HG03196 (cell line): Measurements from ENCODE around the gene RBP5.
A peak's percentile ranks its signal among the peaks of the same experiment; 100 is the strongest.
"Not testable (repeated sequence)": the region's sequence is repeated elsewhere in the genome, so short reads cannot be mapped to it uniquely, and the experiment has no call there.

ENCODE experiments used
- ATAC-seq: cut with Tn5 transposase; IDR thresholded peaks from one replicate; pipeline ENCODE4 v1.9.1; 2021; ENCODE audit not compliant: unreplicated experiment

RBP5 gene

DNA sequence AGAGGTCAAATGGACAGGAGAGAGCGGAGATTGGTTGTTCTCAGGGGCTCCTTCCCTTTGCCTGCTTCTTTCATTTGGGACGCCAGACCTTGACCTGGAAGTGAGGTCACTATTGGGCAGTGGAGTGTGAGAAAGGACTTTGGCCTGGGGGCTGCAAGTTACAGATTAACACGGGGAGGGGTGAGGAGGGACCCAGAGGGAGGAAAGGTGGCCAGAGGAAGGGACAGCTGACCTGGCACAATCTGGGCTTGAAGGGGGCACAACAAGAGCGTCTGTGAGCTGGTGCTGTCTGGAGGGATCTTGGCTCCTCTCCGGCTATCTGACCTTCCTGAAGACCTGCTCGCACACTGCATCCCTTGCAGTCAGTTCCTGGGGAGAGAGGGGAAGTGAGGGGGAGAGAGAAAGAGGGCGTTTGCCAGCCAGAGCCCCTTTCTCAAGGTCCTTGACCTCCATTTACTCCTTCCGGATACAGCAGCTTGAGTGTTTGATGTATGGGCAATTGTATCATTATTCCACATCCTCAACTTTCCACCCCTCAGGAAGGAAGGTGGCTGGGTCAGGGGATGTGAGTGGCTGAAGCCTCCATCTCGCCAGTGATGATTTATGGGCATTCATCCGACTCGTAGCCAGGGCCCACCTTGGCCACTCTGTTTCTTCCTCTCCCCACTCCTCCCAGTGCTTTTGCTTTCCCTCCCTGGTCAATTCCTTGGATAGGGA is 4.7 kb downstream of the RBP5 start:
- ATAC-seq, result no peak

DNA sequence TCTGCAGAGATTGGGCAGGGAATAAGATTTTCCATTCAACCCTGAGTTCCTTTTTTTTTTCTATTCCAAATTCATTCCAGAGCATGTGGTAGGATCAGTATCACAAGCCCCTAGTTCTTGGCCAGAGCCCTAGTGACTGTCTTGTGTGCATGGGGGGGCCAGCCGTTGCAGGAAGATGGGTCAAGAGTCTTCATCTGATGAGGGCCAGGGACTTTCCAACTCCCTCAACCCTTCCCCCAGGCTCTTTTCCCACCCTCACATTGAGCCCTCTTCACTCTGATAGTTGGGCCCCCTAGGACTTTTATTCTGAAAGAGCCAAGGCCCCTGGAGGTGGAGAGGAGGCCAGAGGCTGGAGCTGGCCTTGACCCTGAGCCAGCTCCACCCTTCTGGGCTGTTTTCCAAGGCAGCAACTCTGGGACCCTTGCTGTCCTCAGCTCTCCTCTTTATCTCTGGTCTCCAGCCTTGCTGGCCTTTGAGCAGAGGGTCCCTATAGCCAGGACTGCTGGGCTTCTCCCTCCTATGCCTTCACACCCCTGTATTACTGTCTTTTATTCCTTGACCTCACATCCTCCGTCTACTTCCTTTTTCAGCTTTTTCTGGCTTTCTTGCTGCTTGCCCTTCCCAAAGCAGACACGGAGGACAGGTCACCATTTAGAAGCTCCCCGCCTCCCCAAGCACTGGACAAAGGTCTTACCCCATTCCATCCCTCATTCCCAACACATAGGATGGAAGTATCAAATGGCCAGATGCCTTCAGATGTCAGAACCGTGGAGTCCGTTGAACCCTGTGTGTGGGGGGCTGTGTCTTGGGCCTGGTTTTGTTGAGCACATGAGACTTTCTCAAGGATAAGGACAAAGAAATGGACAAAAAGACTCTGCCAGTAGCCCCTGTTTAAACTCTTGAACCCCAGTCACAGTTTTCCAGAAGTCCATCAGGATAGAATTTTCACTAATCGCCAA is 5.6 kb downstream of the RBP5 start:
- no peak for ATAC-seq

DNA sequence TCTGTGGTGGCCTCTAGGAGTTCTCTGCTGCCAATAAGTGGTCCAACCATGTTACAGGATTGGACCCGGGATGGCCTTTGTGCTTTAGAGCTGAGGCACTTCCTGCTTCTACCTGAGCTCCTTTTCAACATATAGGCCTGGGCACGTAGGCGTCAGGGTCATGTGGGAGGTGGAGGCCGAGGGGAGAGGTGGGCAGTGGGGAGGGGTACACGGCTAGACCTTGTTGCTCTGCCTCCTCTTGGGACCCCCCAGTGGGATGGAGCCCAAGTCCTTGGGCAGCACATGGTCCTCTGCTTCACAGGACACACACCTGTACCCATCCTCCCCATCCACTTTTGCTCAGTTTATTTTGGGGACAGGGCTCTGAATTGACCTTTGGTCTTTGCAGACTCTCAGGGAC is 7.4 kb downstream of the RBP5 start:
- no peak for ATAC-seq

DNA sequence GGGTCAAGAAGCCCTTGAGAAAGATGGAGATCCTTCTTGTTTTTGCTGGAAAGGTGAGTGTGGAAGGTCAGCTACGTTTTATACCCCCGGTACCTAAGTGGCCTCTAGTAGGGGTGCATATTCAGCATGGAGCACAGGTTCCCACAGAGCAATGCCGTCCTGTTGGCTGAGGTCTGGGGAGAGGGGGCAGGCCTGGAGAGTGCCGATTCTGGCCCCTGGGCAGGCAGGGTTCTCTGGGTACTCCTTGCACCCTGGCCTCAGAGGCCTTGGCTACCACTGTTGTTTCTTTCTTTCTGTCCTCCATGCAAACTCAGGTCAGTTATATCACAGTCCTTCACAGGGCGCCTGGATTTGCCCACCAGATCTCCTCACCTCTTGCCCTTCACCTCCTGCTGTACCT is 8.5 kb downstream of the RBP5 start:
- no peak for ATAC-seq

DNA sequence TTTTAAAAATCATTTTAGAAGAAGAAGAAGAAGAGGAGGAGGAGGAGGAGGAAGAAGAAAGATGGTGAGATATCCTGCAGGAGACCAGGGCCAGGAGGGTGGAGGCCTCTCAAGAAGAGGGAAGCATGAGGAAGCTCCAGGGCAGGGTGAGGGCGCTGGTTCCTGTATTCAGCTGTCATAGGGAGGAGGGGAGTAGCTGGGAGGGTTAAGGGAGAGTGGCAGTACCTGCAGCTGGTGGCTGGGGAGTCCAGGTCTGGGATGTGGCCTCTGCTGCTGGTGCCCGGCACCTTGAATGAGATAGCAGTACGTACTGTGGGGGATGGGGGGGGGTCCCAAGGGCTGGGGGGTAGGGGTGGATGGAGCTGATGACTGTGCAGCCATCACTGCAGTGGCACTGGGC is 9.8 kb downstream of the RBP5 start:
- ATAC-seq, result no peak

DNA sequence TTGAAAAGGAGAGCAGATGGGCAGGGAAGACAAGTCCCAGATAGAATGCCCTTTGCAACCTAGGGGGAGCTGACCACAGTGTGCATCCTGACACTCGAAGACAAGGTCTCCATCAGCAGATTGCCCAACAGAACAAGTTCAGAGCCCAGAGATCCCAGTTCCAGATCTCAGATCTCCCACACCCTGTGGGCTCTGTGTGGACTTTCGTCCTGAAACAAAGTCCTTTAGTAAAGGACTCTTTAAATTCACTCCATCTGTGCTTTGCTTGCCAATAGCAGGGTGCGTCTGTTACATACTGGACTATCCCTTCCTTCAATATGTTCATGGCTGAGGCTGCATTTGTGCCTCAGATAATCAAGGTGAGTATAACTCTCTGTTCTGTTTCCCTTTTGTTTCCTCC is 11.0 kb downstream of the RBP5 start:
- no peak for ATAC-seq

DNA sequence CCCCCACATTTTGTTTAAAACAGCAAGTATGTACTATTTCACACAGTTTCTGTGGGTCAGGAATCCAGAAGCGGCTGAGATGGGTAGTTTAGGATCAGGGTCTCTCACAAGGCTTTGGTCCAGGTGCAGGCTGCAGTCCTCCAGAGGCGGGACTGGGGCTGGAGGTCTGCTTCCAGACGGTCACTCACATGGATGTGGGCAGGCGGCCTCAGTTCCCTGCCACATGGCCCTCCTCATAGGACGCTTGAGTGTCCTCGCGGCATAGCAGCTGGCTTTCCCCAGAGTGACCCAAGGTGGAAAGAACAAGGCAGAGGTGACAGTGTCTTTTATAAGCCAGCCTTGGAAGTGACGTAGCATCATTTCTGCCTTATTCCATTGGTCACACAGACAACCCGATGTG is 11.8 kb downstream of the RBP5 start:
- ATAC-seq, result no peak

DNA sequence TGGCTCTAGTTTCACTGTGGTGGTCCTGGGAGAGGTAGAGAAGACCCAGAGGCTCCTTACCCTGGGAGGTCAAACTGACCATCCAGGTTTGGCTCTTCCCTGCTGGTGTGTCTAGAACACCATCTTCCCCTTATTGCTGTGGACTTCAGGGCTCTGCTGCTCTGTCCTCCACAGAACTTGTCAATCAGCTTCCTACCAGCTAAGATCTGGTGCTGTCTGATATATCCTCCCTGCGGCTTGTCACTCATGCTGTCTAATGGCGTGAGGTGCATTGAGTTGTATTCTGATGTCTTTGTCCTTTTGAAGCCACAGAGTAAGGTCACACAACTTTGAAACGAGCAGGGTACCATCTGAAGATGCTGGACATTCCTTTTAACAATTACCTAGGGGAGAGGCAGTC is 12.5 kb downstream of the RBP5 start:
- no peak for ATAC-seq

DNA sequence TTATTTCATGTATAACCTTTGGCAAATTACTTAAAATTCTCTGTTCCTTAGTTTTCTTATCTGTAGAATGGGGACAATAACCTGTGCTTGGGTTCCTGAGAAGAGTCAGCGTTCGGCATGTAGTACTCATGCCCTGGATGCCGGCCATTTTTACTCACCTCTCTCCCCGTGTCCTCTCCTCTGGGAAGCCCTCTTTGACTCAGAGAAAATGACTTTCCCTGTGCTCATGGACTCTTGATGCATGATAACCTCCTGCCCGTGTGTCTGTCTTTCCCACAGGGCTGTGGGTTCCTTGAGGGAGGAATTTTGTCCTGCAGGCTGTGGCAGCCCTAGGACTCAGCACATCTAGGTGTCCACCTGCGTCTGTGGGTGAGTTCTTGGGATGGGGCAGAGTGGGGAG is 13.8 kb downstream of the RBP5 start:
- ATAC-seq, result no peak

DNA sequence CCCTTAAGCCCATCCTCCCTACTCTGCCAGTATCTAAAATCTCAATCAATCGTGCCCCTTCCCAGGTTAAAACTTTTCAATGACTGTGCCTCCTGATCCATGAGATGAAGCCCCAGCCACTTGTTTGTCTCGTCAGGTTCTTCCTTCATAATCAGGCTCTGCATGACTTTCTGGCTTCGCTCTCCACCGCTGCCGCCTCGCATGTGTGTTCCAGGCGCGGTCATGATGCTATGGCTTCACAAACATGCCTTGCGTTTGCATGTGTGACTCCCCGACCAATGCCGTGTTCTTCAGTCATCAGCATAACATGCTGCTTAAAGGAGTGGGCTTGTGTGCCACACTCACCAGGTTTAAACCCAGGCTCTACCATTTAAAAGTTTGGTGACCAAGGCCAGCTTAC is 14.7 kb downstream of the RBP5 start:
- no peak for ATAC-seq

DNA sequence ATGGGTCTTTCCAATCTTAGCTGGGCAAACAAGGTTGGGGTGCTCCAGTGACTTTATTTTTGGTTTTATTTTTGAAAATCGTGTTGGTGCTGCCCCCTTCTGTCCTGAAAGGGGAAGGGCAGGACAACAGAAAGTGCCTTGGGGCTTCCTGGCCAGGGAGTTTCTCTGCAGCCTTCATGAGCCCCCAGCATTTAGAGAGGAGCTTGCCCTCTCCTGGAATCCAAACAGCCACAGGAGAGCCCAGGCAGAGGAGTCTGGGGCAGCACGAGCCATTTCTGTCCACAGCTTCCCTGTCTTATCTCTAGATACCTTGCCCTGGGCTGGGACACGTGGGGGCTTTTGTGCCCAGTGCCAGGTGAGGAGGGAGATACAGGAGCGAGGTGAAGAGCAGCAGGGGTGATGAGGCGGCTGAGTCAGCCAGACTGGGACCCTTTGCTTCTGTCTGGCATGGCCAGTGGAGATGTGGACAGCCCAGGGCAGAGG is 15.3 kb downstream of the RBP5 start:
- ATAC-seq, result no peak

DNA sequence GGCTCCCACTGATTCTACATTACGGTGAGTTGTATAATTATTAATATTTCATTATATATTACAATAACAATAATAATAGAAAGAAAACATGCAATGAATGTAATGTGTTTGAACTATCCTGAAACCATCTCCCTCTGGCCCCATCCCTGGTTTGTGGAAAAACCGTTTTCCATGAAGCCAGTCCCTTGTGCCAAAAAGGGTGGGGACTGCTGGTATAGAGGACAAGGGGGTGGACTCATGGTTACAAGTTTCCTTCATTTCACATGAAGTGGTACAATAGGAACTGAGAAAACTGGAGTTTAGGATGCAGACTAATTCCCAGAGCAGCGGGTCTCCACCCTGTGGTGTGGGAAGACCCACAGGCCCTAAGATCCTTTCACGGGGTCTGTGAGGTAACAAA is 16.6 kb downstream of the RBP5 start:
- ATAC-seq, result no peak

DNA sequence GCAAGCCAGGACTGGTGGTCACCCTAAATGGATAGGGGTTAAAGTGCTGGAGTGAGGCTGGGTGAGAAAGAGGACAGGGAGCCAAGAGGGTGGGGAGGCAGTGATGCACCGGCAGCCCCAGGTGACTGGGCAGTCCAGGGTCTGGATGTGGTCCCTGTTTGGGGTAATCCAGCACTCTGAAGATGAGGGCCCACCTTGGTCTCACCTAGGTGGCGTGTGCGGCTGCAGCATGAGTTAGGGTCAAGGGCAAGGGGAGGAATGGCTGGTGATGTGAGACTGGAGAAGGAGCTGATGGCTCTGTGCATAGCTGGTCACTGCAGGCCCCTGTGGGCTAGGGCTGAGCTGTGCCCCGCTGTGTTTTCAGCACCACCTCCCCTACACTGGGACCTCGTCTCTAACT is 18.0 kb downstream of the RBP5 start:
- no peak for ATAC-seq

DNA sequence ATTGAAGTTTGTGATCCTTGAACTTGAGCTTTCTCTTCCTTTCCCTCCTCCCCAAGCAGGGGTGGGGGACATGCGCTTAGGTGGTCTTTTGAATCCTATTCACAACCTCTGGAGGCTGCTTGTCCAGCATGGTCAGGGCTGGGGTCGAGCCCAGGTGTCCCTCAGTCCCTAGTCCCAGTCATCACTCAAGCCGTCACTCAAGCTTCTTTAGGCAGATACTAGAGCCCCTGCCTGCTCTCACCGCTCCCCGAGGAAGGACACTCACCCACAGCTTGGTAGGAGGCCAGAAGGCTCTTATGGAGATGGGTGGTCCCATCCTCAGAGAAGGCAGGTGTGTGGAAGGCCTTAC is 19.1 kb downstream of the RBP5 start:
- no peak for ATAC-seq

DNA sequence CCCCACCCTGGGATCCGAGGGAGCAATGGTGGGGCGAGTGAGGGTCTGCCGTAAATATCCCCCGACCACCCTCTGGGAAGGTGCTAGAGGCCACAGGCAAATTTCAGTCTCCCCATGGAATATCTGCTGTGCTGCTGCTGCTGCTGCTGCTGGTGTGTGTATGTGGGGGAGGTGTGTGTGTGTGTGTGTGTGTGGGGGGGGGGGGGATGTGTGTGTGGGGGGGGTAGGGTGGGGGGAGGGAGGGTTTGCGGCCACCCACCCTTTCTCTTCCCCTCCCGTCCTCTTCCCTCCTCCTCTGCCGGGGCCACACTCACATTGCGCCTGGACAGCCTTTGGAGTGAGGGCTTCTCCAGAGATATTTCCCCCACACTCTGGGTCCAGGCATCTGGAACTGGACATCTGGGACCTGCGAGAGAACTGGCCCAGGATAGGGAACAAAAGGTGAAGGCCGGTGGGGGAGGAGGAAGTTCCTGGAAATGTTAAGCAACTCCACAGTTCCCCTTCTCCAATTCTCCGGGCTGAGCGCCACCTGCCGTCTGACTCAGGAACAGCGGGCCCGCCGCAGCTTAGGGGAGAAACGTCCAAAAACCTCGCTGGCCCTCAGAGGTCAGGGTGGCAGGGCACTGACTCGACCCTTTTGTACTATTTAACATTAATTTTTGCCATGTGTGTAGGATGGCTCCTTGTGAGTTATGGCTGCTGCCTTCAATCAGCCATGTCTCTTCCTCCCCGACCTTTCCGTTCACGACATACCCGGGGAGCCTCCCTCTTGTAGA is 19.7 kb downstream of the RBP5 start, which contains the start of gene C1RL:
Gene C1RL, minus strand, starts transcription at position 419 of the 776 bp plus-strand sequence. Its CDS starts 34 bp downstream, at position 385.
- peak; percentile 39 for ATAC-seq

DNA sequence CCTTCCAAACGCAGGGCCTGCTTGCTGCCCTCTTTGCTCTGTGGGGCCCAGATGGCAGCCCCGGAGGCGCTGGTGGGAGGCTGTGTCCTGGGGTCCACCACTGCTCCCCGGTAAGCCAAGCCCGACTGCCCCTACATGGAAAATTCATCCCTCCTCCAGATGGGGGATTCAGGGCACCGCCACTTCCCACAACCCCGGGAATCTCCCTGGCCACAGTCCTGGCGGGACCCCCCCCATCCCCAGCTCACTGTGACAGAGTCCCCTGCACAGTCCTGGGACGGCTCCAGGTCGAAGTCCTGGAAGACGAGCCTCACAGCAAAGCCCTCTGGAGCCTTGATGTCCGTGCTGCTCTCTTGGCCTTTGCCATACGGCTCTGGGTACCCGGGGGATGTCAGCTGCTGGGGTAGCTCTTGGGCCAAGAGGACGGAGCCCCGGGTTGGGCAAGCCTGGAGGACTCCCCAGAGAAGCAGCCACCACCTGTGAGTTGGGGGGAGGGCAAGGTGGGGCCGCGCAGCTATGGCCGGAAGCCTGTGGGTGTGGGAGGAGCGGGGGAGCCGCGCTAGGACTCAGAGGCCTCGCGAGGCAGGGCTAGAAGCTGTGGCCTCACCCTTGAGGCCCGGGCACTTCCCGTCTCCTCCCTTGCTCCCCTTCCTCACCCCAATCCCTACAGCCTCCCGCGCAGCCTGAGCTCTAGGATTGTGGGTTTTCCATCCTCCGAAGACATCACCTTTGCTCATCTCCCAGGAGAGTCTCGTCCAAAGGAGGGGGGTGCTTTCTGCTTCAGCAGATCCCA is 20.5 kb downstream of the RBP5 start:
- ATAC-seq, result peak; percentile 85

DNA sequence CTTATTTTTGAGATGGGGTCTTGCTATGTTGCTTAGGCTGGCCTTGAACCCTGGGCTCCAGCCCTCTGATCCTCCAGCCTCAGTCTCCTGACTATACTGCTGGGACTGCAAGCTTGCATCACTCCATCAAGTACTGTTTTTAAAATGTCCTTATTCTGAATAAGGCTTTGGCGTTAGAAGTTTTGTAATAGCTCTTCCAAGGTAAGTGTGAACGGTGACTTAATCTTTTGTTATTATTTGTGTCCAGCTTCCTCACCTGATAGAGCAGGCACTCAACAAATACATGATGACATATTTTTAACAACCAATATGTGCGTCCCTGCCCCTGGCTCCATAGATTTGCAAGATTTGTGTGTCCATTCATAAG is 21.1 kb downstream of the RBP5 start:
- ATAC-seq, result no peak

DNA sequence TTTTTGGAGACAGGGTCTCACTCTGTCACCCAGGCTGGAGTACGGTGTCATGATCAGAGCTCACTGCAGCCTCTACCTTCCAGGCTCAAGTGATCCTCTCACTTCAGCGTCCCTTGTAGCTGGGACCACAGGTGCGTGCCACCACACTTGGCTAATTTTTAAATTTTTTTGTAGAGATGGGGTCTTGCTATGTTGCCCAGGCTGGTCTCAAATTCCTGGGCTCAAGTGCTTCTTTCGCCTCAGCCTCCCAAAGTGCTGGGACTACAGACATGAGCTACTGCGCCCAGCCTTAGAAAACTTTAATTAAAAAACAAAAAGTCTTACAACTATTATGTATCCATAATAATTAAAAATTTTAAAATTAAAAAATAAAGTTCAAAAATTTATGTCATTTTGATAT is 21.5 kb downstream of the RBP5 start:
- ATAC-seq, result not testable (repeated sequence)

DNA sequence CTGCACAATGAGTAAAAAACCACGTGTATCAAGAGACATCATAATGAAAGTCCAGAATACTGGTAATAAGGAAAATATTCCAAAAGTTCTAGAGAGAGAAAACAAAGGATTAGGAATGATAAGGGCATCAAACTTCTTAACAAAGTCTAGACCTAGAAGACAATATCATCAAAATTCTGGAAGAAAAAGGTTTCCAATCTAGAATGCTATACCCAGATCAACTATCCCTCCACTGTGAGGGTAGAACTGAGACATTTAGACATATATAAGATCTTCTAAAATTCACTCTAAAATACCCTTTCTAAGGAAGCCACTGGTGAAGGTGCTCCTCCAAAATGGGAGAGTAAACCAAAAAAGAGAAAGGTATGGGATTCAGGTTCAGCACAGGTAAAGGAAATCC is 22.6 kb downstream of the RBP5 start:
- no peak for ATAC-seq

DNA sequence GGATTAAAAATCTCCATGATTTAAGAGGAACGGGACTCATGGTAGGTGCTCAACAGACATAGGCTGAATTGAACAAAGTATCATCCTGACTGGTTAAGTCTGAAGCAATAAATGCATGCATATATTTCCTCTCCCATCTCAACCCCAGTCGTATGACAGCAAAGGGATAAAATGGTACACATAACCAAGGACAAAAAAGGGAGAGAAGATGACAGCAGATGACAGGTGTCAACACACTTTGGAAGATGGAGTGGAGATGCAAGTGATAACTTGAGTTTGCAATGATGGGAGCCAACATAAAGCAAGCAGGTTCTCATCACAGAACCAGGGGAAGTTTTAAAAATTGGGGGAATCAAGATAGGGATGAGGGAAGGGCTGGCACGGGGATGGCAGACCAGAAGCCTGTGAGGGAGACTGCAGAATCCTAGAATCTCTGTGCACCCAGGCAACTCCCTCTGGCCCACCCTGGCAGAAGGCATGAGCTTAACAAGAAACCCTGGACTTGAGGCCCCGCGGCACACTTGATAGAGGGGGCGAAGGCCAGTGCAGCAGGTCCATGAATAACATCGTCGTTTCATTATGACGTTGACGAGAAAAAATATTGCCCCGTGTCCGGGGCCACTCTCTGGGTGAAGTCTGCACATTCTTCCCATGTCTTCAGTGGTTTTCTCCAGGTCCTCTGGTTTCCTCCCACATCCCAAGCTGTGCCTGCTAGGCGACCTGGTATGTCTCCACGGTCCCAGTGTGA is 24.7 kb downstream of the RBP5 start:
- no peak for ATAC-seq
